HG03460 (cell line): ENCODE measurements around the gene NEK9.
A peak's percentile ranks its signal among the peaks of the same experiment; 100 is the strongest.
"Not testable (repeated sequence)": the region's sequence is repeated elsewhere in the genome, so short reads cannot be mapped to it uniquely, and the experiment has no call there.

Source experiments
- ATAC-seq: cut with Tn5 transposase; IDR thresholded peaks from one replicate; pipeline ENCODE4 v1.9.1; 2021; ENCODE audit not compliant: unreplicated experiment

The NEK9 gene

DNA sequence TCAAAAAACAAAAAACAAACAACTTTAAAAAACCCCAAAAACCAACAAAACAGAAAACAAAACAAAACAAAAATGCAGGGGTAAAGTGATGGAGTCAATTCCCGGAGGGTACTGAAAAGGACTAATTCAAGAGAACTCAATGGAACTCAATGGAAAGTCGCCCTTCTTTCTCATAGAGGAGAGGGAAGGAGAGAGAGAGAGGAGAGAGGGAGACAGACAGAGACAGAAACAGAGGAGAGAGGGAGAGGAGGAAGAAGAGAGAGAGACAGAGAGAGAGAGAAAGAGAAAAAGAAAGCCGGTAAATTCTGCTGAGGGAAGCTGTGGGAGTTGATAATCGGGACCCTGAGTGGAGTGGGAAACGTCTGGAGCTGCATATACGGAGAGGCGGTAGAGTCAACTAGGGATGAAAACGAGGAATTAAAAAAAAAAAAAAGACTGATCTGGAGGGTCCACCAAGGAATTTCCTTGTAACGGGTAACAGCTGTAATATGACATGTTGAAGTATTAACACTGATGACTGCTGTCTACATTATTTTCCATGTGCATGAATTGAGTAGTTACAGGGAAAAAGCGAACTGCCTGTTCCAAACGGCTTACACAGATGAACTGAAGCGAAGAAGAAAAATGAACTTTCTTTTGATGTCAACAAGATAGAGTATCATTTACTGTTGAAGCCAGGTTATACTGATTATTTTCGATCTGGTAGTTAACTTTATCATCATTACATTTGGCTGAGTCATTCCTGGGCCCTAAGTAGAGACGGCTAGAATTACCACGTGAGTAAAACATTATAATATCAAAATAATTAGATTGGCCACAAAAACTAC lies 58.3 kb downstream of the NEK9 start:
- no peak for ATAC-seq

DNA sequence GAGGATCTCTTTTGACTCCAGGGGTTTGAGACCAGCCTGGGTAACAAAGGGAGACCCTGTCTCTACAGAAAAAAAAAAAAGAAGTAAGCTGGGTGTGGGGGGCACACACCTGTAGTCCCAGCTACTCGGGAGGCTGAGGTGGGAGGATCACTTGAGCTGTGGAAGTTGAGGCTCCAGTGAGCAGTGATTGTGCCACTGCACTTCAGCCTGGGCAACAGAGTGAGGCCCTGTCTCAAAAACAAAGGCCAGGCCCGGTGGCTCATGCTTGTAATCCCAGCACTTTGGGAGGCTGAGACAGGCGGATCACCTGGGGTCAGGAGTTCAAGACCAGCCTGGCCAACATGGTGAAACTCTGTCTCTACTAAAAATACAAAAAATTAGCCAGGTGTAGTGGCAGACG lies 59.1 kb downstream of the NEK9 start:
- ATAC-seq, result not testable (repeated sequence)

DNA sequence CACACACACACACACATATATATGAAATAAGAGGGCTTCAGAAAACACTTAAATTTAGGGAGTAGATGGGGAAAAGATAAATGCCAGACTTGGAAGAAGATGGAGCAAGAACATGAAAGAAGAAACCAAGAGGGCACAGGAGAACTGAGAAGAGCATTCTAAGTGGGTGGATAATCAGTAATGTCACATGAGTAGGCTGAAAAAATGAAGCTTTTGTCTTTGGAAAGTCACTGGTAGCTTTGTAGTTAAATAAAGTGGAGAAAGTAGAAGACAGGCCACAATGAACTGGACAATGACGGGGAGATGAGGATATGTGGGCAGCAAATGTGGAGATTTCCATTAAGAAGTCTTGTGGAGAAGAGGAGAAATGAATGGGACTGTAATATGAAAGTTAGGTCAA lies 59.6 kb downstream of the NEK9 start:
- no peak for ATAC-seq

DNA sequence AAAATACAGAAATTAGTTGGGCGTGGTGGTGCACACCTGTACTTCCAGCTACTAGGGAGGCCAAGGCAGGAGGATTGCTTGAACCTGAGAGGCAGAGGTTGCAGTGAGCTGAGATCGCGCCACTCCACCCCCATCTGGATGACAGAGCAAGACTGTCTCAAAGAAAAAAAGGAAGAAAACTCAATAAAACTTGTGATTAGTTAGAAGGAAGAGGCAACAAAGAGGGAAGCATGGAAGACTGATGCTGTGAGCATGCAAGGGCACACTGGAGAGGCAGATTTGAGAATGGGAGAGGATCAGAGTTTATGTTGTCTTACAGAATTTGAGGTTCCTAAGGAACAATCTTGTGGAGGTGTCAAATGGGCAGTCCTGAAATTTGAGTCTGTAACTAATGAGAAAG lies 60.2 kb downstream of the NEK9 start:
- no peak for ATAC-seq

DNA sequence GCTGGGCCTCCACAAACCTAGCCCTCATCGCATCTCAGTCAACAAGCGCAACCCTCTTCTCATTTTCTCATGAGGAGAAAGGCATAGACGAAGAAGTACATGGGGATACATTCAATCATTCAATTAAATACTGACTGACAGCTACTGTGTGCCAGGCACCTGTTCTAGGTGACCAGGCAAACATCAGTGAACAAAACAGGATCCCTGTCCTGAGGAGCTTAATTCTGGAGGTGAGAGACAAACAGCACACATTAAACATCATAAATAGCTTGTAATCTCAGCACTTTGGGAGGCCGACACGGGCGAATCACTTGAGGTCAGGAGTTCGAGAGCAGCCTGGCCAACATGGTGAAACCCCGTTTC lies 62.7 kb downstream of the NEK9 start:
- peak; percentile 3 for ATAC-seq

DNA sequence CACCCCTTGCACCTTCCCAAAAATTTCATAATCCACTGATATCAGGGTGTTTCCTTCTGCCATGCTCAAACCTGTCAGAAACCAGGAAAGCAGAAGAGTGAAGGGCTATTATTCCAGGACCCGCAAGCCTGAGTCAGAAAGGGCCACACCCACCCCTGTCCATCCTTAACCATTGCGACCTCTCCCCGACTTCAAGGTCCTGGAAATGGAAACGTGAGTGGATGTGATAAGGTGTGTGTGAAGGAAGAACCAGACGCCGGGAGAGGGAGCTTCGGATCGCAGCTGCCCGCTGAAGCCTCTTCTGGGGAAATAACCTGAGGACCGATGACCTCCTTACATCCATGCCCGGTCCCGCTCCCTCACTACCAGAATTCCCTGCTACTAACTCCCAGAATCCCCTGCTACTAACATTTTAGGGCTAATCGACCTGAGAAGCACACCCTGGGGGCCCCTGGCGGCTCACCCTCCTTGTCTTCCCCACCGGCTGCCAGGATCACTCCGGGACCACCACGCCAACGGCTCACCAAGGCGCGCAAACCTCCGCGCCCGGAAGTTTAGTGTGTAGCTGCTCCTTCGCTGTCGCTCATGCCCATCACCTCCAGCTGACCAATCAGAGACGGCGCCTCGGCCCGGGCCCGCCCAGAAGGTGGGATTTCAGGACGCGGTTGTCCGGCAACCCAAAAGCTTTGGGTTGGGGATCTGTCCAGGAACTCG lies 63.2 kb downstream of the NEK9 start, which contains the start of gene ACYP1:
Gene ACYP1 (minus strand): TSS at position 534 of the 714 bp plus-strand sequence. CDS start 471 bp downstream, at position 63.
- peak; percentile 98 for ATAC-seq

DNA sequence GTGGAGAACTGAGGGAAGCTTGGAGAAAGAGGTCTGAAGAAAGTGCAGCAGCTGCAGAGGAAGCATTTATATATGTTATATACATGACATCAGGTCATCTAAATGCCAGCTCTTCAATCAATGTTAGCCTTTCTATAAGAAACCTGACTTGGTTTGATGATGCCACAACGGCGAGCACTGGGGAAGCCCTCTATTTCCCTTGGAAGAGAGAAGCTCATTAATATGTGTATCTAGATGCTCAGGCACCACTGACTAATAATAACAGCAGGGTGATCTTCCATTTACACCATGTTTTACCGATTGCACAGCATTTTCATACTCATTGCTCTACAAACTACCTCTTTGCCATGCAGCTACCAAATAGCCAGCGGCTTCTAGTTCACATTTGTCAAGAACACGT lies 63.8 kb downstream of the NEK9 start:
- no peak for ATAC-seq

DNA sequence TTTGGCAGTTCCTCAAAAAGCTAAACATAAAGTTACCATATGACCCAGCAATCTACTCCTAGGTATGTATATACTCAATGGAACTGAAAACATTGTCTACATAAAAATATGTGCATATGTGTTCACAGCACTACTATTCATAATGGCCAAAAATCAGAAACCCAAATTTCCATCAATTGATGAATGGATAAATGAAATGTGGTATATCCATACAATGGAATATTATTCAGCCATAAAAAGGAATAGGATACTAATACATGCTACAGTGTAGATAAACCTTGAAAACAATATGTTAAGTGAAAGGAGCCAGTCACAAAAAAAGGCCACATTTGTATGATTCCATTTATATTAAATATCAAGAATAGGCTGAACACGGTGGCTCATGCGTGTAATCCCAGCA lies 66.4 kb downstream of the NEK9 start:
- no peak for ATAC-seq

DNA sequence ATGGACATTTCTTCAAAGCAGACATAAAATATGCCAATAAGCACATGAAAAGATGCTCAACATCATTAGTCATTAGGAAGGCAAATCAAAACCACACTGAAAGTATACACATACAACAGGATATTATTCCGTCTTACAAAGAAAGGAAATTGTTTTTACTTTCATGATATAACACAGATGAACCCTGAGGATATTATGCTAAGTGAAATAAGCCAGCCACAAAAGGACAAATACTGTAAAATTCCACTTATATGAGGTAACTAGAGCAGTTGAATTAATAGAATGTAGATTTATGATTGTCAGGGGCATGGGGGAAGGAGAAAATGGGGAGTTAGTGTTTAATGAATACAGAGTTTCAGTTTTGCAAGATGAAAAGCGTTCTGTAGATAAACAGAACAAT lies 67.2 kb downstream of the NEK9 start:
- ATAC-seq, result no peak

DNA sequence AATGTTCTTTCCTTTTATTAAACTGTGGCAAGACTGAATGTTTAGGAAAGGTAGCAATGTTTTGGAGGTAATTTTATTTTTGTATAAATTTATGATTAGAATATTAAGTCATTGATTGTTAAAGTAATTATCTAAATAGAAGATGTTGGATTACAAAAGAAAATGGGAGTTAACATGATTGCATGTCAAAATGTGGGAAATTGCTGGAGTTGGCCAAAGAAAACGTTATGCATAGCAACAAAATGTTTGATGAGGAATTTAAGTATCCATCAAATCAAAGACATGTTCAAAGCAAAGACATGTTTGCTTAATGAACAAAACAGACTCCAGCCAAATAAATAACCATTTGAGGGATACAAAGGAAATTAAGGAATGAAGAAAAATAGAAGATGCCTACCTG lies 72.4 kb downstream of the NEK9 start:
- ATAC-seq, result no peak

DNA sequence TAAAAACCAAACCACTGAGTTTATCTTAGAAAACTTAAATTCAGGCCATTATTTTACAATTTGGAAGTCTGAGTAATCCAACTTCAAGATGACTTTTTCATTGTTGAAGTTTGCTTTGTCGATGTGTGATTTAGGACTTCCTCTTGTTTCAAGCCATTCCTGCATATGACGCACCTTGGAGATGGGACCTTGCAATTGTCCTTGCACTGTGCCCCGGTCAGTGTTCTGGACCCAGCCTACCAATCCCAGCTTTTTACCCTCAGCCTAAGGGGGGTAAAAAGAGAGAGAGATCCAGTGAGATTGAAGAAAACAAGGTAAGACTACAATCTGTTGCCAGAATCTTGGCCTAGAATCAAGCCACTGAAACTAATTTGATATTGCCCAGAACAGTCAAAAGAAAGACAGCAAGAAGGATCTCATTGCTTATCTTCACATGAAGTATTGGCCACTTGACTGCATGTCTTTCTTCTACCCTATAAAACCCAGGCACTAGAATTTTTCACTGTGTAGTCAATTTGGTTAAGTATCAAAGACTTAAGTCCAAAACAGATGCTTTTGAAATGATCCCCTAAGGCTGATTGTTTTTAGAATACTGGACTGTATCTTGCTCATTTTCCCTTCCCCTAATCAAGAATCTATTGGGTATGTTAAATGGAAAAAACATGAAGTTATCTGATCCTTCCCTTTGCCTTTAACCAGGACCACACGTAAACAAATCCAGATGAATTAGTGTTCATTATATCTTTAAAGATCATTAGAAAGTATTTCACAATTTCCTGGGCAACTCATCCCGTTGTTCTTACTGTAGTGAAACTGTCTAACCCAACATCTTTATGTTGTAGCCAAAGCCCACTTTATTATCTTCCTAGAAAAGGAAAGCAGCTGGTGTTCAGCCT lies 73.2 kb downstream of the NEK9 start:
- ATAC-seq, result no peak

DNA sequence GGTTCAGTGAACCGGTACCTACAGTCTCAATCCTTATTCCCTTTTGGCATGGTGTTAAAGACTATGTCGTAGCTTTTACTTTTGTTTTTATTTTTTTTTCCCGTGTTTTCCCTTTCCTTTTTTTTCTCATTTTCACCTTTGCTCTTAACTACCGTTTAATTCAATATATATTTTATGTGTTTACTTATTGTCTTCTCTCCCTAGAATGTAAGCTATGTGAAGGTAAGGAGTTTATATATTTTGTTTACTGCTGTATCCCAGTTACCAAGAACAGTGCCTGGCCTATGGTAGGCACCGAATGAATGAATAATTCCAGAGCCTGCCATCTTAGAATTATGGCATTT lies 75.3 kb downstream of the NEK9 start:
- ATAC-seq, result no peak

DNA sequence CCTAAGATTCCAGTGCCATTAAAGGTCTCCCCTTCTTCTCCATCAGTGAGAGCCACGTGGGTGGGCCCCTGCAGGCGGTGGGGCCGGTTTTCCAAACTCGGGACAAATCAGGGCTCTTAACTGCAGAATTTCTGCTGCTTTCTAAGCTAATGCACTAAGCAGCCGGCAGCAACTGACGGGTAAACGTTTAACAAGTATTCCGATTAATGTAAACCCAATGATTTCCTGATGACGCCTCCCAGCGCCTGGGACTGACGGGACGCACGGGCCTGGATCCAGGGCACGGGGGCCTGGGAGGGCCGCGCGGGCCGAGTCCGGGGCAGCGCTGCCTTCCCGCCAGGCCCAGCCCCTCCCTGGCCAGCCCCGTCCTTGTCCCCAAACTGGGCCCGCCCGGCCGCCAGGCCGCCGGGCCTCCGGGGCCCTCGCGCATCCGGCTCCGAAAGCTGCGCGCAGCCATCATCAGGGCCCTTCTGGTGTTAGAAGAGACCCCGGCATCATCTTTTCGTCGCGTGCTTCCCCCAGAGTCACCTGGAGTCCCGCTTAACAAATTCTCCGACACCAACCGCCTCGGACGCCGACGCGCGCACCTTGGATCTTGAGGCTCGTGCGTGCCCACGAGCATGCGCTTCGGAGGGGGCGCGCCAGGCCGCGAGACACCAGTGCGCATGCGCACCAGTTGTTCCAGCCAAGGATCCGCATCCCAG lies 75.8 kb downstream of the NEK9 start, which contains the start of gene MLH3:
Gene MLH3 (minus strand): TSS at position 616 of the 704 bp plus-strand sequence. CDS start 1,812 bp downstream, outside the sequence.
- ATAC-seq, result peak; percentile 66

DNA sequence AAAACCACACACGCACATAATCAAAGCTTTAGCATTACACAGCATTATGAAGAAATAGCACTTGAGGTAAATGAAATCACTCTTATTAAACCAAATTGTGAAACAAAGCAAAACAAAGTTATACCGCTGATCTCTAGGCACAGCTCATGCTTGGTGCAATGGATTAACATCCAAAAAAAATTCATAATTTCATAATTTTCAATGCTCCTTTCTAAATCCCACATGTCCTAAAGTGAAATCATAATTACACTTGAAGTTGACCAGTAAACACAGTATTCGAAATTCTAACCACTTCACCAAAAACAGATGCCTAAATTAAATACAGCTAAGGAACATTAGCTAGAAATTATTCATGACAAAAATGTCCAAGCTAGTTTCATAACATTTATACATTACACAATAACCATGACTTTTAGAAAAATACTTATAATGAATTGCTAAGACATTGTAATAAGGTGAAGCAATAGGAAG lies 77.1 kb downstream of the NEK9 start:
- ATAC-seq, result no peak

DNA sequence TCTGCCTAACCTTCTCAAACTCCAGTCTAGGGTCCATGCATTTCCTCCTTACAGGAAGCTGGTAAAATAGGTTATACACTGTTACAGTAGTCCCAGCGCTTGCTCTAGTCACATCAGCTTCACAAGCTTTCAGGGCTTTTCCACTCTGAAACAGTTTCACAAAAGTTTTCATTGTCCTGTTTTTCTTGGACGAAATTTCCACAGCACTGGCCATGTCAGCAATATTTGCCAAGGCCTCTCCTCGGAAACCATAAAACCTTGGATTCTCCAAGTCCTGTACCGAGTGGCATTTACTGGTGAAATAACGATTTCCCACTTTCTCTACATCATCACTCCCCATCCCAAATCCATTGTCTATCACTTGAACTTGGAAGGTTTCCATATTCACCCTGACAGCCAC lies 77.7 kb downstream of the NEK9 start:
- no peak for ATAC-seq

DNA sequence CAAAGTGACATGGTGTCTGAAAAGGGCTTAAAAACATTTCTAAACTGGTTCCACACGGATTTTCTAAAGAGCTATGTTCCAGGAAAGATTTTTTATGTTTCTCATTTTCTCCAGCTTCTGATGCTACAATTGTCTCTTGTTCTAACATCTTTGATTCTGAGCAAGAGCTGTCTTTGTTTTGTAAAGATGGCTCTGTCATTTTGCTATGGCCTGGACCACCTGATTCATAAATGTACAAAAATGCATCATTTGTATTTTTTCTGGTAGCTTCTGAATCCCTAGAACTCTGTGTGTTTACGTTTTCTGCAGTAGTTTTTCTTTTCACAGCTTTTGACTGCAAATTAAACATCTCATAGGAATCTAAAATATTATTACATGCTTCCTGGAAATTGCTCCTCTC lies 78.7 kb downstream of the NEK9 start:
- ATAC-seq, result no peak

DNA sequence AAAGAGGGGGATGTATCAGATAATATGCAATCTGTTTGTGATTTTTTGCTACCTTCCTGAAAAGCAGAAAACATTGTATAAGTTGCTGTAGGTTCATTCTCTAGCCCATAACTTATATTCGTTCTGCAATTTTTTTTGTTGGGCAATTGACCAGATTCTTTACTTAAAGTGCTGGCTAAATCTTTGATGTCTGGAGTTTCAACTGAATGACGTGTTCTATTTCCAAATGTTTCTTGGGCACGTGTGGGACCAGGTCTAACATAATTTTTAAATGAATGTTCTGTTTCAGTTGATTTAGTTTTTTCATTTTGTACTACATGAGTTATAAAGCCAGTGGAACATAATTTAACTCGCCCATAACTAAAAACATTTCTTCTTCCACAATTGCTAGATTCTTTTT lies 79.3 kb downstream of the NEK9 start:
- ATAC-seq, result no peak

DNA sequence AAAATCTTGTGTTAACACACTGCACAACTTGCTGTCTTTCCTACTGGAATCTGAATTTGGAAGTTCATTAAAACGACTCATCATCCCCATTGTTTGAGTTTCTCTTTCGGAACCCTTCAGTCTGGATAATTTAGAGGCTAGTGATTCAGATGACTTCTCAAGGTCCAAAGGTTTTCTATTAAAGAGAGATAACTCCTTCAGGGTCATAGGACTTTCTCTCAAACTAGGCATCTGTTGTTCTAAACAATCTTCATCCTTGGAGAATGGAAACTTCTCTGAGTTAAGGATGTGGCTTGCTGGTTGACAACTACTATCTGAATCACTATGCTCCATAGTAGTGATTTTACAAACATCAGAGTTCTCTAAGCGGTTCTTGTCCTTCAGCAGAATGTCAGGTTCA lies 79.9 kb downstream of the NEK9 start:
- no peak for ATAC-seq

DNA sequence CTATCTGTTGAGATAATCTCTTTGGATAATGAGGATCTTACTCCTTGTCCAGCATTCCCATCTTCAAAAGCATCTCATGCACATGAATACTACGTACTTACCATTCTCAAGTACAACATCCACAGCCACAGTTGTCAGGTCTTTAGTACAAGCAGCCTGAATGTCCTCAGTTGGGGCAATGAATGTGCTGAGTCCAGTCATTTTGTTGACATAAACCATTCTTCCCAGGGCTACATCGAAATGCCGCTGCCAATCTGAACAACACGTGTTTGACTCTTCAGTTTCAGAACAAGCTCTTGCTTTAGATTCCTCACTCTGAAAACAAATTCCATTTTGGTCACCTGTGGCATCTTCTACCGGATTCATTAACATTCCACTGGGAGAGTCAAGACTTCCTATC lies 80.6 kb downstream of the NEK9 start:
- no peak for ATAC-seq

DNA sequence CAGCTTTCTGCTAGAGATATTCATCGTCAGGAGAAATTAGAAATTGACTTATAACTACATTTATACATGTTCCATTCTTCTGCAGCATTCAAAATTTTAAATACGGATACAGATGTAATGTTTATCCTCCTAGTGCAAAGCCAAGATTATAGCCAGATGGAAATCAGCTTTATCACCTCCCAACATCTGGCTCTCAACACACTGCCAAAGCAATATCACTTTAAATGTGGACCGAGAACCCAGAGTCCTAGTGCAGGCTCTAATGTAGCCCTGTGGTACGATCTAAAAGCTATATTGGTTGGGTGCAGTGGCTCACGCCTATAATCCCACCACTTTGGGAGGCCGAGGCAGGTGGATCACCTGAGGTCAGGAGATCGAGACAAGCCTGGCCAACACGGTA lies 82.1 kb downstream of the NEK9 start:
- ATAC-seq, result no peak

DNA sequence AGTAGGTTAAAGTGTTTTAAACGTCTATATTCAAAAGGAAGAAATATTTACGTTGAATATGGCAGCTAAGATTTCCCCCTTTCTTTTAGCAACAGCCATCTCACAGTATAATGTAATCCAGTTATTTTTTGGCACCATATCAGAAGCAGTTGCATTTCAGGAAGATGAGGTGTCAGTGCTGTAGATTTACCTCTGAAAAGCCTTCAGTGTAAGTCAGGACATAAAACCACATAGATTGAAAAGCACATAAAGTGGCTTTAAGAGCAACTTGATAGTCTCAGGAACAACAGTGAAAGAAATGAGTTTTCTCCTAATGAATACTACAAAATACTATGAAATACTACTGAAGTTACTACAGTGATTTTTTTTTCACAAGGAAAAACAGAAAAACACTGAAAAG lies 82.5 kb downstream of the NEK9 start:
- ATAC-seq, result no peak
